GM19468 (cell line): ENCODE data around the gene ZNF764.

Source experiments
- ATAC-seq: cut with Tn5 transposase; IDR thresholded peaks from one replicate; pipeline ENCODE4 v1.9.1; 2021; ENCODE audit warnings: mild to moderate bottlenecking, moderate library complexity, moderate number of reproducible peaks; ENCODE audit not compliant: unreplicated experiment; ENCODE audit errors: extremely low read depth

Gene ZNF764

DNA sequence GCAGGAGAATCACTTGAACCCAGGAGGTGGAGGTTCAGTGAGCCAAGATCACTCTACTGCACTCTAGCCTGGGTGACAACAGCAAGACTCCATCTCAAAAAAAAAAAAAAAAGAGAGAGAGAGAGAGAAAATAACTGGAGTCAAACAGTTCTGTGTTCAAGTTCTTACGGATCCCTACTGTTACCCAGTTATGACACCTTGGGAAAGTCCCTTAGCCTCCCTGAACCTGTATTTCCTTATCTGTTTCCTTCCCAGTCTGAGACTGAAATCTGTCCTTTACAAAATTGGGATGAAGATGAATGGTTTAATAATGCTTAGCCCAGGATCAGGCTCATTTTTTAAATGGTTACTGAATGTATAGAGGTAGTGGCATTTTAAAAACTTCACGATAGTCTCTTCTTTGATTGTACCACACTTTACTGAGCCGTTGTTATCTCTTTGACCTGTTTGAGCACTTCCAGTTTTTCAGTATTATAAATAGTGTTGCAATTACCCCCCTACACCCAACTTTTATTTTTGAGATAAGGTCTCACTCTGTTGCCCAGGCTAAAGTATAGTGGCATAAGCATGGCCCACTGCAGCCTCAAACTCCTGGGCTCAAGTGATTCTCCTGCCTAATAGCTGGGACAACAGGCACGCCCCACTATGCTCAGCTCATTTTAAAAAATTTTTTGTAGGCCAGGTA, 49.0 kb downstream of the ZNF764 start:
- ATAC-seq = no peak
